Pancreas (tissue), 10 donors: ENCODE results near the gene ZSCAN32. TPM values are rescaled to one million over a fixed set of nuclear protein-coding genes. Genes with fewer than 3 reads are reported as not detected.

Experiments used
- ATAC-seq, 4 donors: fragments of 200-7000 bp; cut with Tn5 transposase; one replicate each; pipeline versions ENCODE4 v1.8.0 to v1.9.1; 2020; ENCODE audit warnings: mild to moderate bottlenecking in 4 of 4, moderate library complexity in 4 of 4
- DNase-seq, 6 donors: peaks; one replicate each; pipeline ENCODE4 v3.0.0-alpha.2; 2020
- FAIRE-seq: peaks from 2 replicates; lab custom pipeline; 2012; peaks lifted over from hg19 to GRCh38; lab: Jason Lieb, UNC
- H3K27ac ChIP-seq, 4 donors: fragments of 200-600 bp; sonication (generic); 1 replicate in 3 of 4; 2 replicates in 1 of 4; pipeline versions ENCODE4 v1.5.0 to v1.8.0; 2020
- H3K27me3 ChIP-seq, 4 donors: fragments of 200-600 bp; one replicate each; pipeline ENCODE4 v1.8.0; 2021
- H3K36me3 ChIP-seq, 3 donors: fragments of 200-600 bp; sonication (generic) in 1 of 3; one replicate each; pipeline versions ENCODE4 v1.5.0 to v1.8.0; 2020 to 2021
- H3K4me1 ChIP-seq, 3 donors: fragments of 200-600 bp; one replicate each; pipeline ENCODE4 v1.8.0; 2021
- H3K4me3 ChIP-seq, 4 donors: fragments of 200-600 bp; sonication (generic) in 2 of 4; one replicate each; pipeline versions ENCODE4 v1.5.0 to v1.8.0; 2020 to 2021
- H3K9me3 ChIP-seq, 4 donors: fragments of 200-600 bp; one replicate each; pipeline ENCODE4 v1.8.0; 2021
- CTCF ChIP-seq, 4 donors: fragments of 200-600 bp; sonication (generic) in 3 of 4; IDR thresholded peaks; one replicate each; pipeline versions ENCODE4 v1.5.0 to v1.8.0; 2021; ENCODE audit warnings: antibody characterized with exemption in 4 of 4
- WGBS, 2 donors: extraction: QIAGEN DNeasy Blood & Tissue Kit; methylation state at CpG; one replicate each; pipeline ENCODE4 v1.1.7; 2013; 5-methylcytosine and 5-hydroxymethylcytosine counted together
- intact Hi-C, 3 donors: fragments of 100-400 bp; cut with DNase I; formaldehyde crosslinking; loops; one replicate each; pipeline versions ENCODE4 v1.11.1 to v1.14.2; 2022
- polyA plus RNA-seq, 2 donors: library from polyadenylated mRNA; stranded (reverse); fragments of 200-250 nt; gene quantifications; one replicate each; pipeline ENCODE4 v1.2.3, GENCODE V29; 2013
- total RNA-seq, 6 donors: library from RNA; stranded (reverse); fragmentation: NEBNext Ultra II Directional in 4 of 6; extraction: Animal tissue kit (Norgen Biotek cat#: 25700) in 4 of 6; gene quantifications; one replicate each; pipeline versions ENCODE4 v1.2.1 to v1.2.4, GENCODE V29; 2021 to 2023
- donor health status: healthy with polysubstance abuse.
- donor health status: DM: no; HTN: no; CAD: no; lungs with moderate emphysema.
- donor health status: DM: no; HTN: no; CAD: no.
- donor health status: control.
- donor health status: control.
- donor health status: Bipolar disorder and iron deficiency.
- donor health status: DM: yes; HTN: yes; CAD: no.
- donor health status: DM: no; HTN: no; CAD: no.
- donor health status: DM: no; HTN: no; CAD: no.
- donor health status: DM: yes; HTN: yes; CAD: no.

The ZSCAN32 gene
- total and polyA plus RNA-seq, 8 donors: 3.7 to 9.4 (median 6.8) TPM

- DNase-seq: no peak
- no peak for FAIRE-seq
- peaks cover 0 to 2% (median 0%) of the 10 kb centered on the region in 4 donors for H3K9me3 ChIP-seq
These were observed 1.1 kb upstream of the ZSCAN32 start for GRCh38 chr16:3401719-3402397.

DNA sequence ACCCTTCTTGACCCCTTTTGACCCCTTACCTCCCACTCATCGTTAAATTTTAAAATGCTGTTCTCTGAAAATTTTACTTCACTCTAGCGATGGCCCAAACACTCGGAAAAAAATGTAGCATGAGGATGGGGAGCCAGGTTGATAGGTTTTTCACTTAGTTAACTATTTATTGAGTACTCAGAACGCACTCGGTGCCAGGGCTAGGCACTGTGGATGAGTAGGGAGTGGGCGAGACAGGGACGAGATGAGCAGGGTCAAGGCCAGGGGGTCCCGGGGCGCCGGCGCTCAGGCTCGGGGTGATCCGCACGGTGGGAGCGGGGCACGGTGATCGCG lies 392 bp downstream of the ZSCAN32 start:
- no peak for TF ChIP-seq CTCF (IDR thresholded peaks at IDR 0.05)
- no peaks in the 10 kb centered on the region for H3K9me3 ChIP-seq
- DNase-seq: no peak
- peaks cover 0 to 14% (median 0%) of the 10 kb centered on the region in 3 donors for H3K4me1 ChIP-seq
- peaks cover 2 to 15% (median 6%) of the 10 kb centered on the region in 3 donors for H3K36me3 ChIP-seq
- peak overlapping the region; percentile 75 to 96 (median 88) for H3K4me3 ChIP-seq
- FAIRE-seq: no peak
- WGBS, 2 donors: 1 to 2% methylated on average over 18 of the region's 18 CpGs
- no peaks in the 10 kb centered on the region for H3K27me3 ChIP-seq
- ATAC-seq: no peak
- H3K27ac ChIP-seq: peak overlapping the region; percentile 53 to 63 (median 60)
- intact Hi-C loops: no loop called here

More at GRCh38 chr16:3401719-3402397, 1.1 kb upstream of the ZSCAN32 start:
- ATAC-seq: no peak
- WGBS, 2 donors: 32 to 37% methylated on average over 17 of the region's 17 CpGs
- peak overlapping the region; percentile 50 to 90 (median 80) for H3K4me3 ChIP-seq
- H3K4me1 ChIP-seq: peaks cover 0 to 14% (median 0%) of the 10 kb centered on the region in 3 donors
- H3K27me3 ChIP-seq: no peaks in the 10 kb centered on the region
- peak overlapping the region; percentile 53 to 59 (median 57) for H3K27ac ChIP-seq
- H3K36me3 ChIP-seq: peaks cover 0 to 23% (median 7%) of the 10 kb centered on the region in 3 donors
- intact Hi-C loops: no loop called here
- no peak for TF ChIP-seq CTCF (IDR thresholded peaks at IDR 0.05)

GRCh38 chr16:3389663-3390338 lies 11.0 kb downstream of the ZSCAN32 start:
- intact Hi-C loops: loop anchor here in 1 of 3 donors (10.0 kb wide), 1 partner anchor 75 kb away; no protein-coding TSS in a partner anchor
- no peak for TF ChIP-seq CTCF (IDR thresholded peaks at IDR 0.05)
- peaks cover 0 to 43% (median 25%) of the 10 kb centered on the region in 3 donors for H3K36me3 ChIP-seq
- no peak overlapping the region for H3K27ac ChIP-seq
- ATAC-seq (no peak), DNase-seq (no peak), FAIRE-seq (no peak)
- no peaks in the 10 kb centered on the region for H3K4me1 ChIP-seq
- no peak overlapping the region for H3K4me3 ChIP-seq
- no peaks in the 10 kb centered on the region for H3K27me3 ChIP-seq
- 97 to 99% methylated on average over 9 of the region's 9 CpGs for WGBS, 2 donors
- H3K9me3 ChIP-seq: peaks cover 0 to 3% (median 0%) of the 10 kb centered on the region in 4 donors

DNA sequence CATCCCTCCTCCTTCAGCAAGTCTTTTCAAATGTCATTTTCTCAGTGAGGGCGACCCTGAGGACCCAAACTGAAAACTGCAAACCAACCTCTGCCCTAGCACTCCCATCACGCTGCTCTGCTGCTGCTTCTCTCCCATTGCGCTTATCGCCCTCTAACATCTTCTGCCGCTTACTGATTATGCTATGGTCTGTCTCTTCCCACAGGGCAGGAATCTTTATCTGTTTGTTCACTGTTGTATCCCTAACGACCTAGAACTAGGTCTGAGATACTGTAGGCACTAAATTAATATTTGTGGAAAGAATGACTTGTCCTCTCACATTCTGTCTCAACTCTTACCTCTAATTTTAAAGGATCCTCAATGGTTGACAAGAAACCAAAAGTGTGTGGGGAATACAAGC lies 12.5 kb downstream of the ZSCAN32 start:
- no peak overlapping the region for H3K27ac ChIP-seq
- DNase-seq (no peak), ATAC-seq (no peak), FAIRE-seq (no peak)
- no peak for TF ChIP-seq CTCF (IDR thresholded peaks at IDR 0.05)
- intact Hi-C loops: loop anchor here in 1 of 3 donors (10.0 kb wide), 1 partner anchor 74 kb away; no protein-coding TSS in a partner anchor
- no peaks in the 10 kb centered on the region for H3K4me1 ChIP-seq
- no peak overlapping the region for H3K4me3 ChIP-seq
- no peaks in the 10 kb centered on the region for H3K27me3 ChIP-seq
- peaks cover 0 to 15% (median 2%) of the 10 kb centered on the region in 4 donors for H3K9me3 ChIP-seq
- WGBS, 2 donors: 92 to 96% methylated on average over 6 of the region's 6 CpGs
- H3K36me3 ChIP-seq: peaks cover 12 to 55% (median 36%) of the 10 kb centered on the region in 3 donors
